ENCODE results near the gene TMEM131L. TPM values are rescaled to one million over a fixed set of nuclear protein-coding genes. Genes with fewer than 3 reads are reported as not detected.
"Not testable (repeated sequence)": the region's sequence is repeated elsewhere in the genome, so short reads cannot be mapped to it uniquely, and the experiment has no call there.

The TMEM131L gene, protein sequence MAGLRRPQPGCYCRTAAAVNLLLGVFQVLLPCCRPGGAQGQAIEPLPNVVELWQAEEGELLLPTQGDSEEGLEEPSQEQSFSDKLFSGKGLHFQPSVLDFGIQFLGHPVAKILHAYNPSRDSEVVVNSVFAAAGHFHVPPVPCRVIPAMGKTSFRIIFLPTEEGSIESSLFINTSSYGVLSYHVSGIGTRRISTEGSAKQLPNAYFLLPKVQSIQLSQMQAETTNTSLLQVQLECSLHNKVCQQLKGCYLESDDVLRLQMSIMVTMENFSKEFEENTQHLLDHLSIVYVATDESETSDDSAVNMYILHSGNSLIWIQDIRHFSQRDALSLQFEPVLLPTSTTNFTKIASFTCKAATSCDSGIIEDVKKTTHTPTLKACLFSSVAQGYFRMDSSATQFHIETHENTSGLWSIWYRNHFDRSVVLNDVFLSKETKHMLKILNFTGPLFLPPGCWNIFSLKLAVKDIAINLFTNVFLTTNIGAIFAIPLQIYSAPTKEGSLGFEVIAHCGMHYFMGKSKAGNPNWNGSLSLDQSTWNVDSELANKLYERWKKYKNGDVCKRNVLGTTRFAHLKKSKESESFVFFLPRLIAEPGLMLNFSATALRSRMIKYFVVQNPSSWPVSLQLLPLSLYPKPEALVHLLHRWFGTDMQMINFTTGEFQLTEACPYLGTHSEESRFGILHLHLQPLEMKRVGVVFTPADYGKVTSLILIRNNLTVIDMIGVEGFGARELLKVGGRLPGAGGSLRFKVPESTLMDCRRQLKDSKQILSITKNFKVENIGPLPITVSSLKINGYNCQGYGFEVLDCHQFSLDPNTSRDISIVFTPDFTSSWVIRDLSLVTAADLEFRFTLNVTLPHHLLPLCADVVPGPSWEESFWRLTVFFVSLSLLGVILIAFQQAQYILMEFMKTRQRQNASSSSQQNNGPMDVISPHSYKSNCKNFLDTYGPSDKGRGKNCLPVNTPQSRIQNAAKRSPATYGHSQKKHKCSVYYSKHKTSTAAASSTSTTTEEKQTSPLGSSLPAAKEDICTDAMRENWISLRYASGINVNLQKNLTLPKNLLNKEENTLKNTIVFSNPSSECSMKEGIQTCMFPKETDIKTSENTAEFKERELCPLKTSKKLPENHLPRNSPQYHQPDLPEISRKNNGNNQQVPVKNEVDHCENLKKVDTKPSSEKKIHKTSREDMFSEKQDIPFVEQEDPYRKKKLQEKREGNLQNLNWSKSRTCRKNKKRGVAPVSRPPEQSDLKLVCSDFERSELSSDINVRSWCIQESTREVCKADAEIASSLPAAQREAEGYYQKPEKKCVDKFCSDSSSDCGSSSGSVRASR (N-terminal part only)
- total RNA-seq (2014; rRNA removed; shearing (Covaris generic)): 55.0 and 61.3 TPM in 2 replicates

DNA sequence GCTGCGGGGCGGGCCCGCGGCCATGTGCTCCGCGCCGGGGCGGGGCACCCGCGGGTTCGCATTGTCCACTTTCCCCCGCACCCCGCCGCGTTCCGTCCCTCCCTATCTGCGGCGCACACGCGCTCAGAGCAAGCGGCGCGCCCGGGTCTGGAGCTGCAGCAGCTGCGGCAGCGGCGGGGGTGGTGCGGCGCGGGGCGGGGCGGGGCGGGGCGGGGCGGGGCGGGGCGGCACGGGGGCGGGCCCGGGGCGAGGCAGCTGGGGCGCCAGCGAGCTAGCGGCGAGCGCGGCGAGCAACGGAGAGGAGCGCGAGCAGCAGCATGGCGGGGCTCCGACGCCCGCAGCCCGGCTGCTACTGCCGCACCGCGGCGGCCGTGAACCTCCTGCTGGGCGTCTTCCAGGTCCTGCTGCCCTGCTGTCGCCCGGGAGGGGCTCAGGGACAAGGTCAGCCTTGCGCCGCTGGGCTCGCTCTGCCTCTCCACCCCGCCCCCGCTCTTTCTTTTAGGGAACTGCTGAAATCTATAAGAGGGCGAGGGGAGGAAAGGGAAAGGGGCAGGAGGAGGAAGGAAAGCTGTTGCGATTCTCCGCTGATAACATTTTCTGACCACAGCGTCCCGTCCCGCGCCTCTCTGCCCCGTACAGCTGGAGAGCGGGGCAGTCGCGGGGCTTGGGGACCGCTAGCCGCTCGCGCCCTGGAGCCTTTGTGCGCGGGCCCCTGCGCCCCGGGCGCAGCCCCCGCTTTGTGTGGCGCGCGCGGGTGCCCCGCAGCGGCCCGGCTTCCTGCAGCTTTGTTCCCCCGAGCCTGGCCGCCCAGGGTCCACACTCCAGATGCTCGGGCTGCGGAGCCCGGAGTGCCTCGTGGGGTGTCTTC is at the start of gene TMEM131L:
Gene TMEM131L (plus strand): TSS at position 280 of the 868 bp plus-strand sequence. CDS start 38 bp downstream, at position 318.
- peak; percentile 76 to 80 for DNase-seq
- peak within 1 kb of the TSS; percentile 98 for H3K4me3 ChIP-seq
- peaks cover 13% of the 10 kb centered on the region for H3K4me1 ChIP-seq
- no peaks in the 10 kb centered on the region for H3K27me3 ChIP-seq
- no peaks in the 10 kb centered on the region for H3K9me3 ChIP-seq (replicated peaks)
- peak within 1 kb of the TSS; percentile 98 for H3K27ac ChIP-seq
- H3K36me3 ChIP-seq: 0 out of 2 replicates have a peak, but pooled peaks cover 6% of the 10 kb centered on the region

DNA sequence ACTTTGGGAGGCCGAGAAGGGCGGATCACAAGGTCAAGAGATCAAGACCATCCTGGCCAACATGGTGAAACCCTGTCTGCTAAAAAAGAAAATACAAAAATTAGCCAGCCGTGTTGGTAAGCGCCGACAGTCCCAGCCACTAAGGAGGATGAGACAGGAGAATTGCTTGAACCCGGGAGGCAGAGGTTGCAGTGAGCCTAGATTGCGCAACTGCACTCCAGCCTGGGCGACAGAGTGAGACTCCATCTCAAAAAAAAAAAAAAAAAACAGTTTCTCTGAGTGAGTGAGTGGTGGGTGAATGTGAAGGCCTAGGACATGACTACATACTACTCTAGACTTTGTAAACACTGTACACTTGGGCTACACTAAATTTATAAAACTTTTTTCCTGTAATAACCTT is 49.7 kb upstream of the TMEM131L start:
- H3K4me3 ChIP-seq; H3K9me3 ChIP-seq (replicated peaks); H3K36me3 ChIP-seq; DNase-seq; H3K4me1 ChIP-seq; H3K27me3 ChIP-seq; H3K27ac ChIP-seq: not testable (repeated sequence)

DNA sequence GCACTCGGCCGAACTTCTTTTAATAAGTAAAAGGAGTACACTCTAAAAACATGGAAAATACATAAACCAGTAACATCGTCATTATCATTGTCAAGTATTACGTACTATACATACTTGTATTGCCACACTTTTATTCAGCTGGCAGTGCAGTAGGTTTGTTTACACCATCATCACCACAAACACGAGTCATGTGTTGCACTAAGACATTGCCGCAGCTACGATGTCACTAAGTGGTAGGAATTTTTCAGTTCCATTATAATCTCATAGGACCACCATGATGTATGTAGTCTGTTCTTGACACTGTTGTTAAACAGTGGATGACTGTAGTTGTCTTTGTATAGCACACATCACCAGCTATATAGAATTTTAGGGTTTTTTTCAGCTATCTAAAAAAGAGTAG is 48.0 kb upstream of the TMEM131L start:
- Histone ChIP-seq H3K27me3 (no peaks in the 10 kb centered on the region), H3K36me3 (no peaks in the 10 kb centered on the region), H3K4me3 (no peak overlapping the region), H3K9me3 (replicated peaks) (no peaks in the 10 kb centered on the region), H3K27ac (no peak overlapping the region), H3K4me1 (0 out of 2 replicates have a peak, but pooled peaks cover 10% of the 10 kb centered on the region)
- no peak for DNase-seq

GRCh38 chr4:153418558-153418957 is 47.6 kb upstream of the TMEM131L start:
- Histone ChIP-seq H3K27ac (no peak overlapping the region), H3K36me3 (no peaks in the 10 kb centered on the region), H3K9me3 (replicated peaks) (no peaks in the 10 kb centered on the region), H3K4me3 (no peak overlapping the region), H3K27me3 (no peaks in the 10 kb centered on the region), H3K4me1 (0 out of 2 replicates have a peak, but pooled peaks cover 10% of the 10 kb centered on the region)
- peak in 1 of 2 experiments; percentile 34 for DNase-seq

GRCh38 chr4:153419029-153419428 is 47.1 kb upstream of the TMEM131L start:
- 0 out of 2 replicates have a peak, but pooled peaks cover 10% of the 10 kb centered on the region for H3K4me1 ChIP-seq
- no peak for DNase-seq
- H3K36me3 ChIP-seq: no peaks in the 10 kb centered on the region
- no peaks in the 10 kb centered on the region for H3K27me3 ChIP-seq
- no peak overlapping the region for H3K4me3 ChIP-seq
- no peaks in the 10 kb centered on the region for H3K9me3 ChIP-seq (replicated peaks)
- H3K27ac ChIP-seq: no peak overlapping the region

DNA sequence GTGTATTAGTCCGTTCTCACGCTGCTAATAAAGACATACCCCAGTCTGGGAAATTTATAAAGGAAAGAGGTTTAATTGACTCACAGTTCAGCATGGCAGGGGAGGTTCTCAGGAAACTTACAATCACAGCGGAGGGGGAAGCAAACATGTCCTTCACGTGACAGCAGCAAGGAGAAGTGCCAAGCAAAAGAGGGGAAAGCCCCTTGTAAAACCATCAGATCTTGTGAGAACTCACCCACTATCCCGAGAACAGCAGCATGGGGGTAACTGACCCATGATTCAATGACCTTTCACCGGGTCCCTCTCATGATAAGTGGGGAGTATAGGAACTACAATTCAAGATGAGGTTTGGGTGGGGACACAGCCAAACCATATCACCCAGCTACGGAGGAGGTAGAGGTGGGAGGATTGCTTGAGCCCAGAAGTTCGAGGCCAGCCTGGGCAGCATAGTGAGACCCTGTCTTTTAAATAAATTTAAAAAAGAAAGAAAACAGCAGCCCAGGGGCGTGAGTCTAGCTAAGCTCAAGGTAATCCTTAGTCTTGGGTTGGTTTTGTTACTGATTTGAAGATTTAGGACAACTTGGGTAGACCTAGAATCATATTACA is 46.4 kb upstream of the TMEM131L start:
- DNase-seq: no peak
- H3K36me3 ChIP-seq: no peaks in the 10 kb centered on the region
- H3K27me3 ChIP-seq: no peaks in the 10 kb centered on the region
- H3K9me3 ChIP-seq (replicated peaks): no peaks in the 10 kb centered on the region
- H3K4me3 ChIP-seq: no peak overlapping the region
- 0 out of 2 replicates have a peak, but pooled peaks cover 10% of the 10 kb centered on the region for H3K4me1 ChIP-seq
- H3K27ac ChIP-seq: no peak overlapping the region

GRCh38 chr4:153420361-153420760 is 45.8 kb upstream of the TMEM131L start:
- DNase-seq: no peak

DNA sequence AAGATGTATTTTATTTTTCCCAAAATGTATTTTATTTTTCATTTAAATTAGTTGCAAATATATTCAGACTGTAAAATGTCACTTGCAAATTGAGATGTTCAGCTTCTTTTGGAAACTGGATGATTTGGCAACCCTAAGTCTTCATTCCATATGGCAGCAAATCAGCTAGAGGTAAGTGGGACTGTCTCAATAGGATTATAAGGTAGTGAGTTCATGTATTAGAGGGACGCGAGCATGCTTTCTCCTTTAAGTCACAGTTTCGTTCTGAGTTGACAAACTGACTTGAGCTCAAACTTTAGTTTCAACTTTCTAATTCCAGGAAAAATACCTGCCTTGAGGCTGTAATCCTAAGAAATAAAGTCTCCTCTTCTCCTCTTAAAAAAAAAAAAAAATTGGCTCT is 44.2 kb upstream of the TMEM131L start:
- Histone ChIP-seq H3K9me3 (replicated peaks) (no peaks in the 10 kb centered on the region), H3K4me3 (no peak overlapping the region), H3K27ac (no peak overlapping the region), H3K4me1 (0 out of 2 replicates have a peak, but pooled peaks cover 10% of the 10 kb centered on the region), H3K36me3 (no peaks in the 10 kb centered on the region), H3K27me3 (no peaks in the 10 kb centered on the region)
- no peak for DNase-seq

More at GRCh38 chr4:153420361-153420760, 45.8 kb upstream of the TMEM131L start:
- Histone ChIP-seq H3K36me3 (no peaks in the 10 kb centered on the region), H3K4me3 (no peak overlapping the region), H3K27ac (no peak overlapping the region), H3K9me3 (replicated peaks) (no peaks in the 10 kb centered on the region), H3K27me3 (no peaks in the 10 kb centered on the region), H3K4me1 (0 out of 2 replicates have a peak, but pooled peaks cover 10% of the 10 kb centered on the region)

- Histone ChIP-seq H3K27me3 (no peaks in the 10 kb centered on the region), H3K9me3 (replicated peaks) (no peaks in the 10 kb centered on the region), H3K36me3 (no peaks in the 10 kb centered on the region), H3K4me3 (no peak overlapping the region), H3K4me1 (no peaks in the 10 kb centered on the region), H3K27ac (no peak overlapping the region)
- no peak for DNase-seq
These were observed 39.8 kb upstream of the TMEM131L start for GRCh38 chr4:153426207-153426885.

GRCh38 chr4:153427363-153428071 is 38.6 kb upstream of the TMEM131L start:
- Histone ChIP-seq H3K27me3 (no peaks in the 10 kb centered on the region), H3K9me3 (replicated peaks) (no peaks in the 10 kb centered on the region), H3K4me1 (no peaks in the 10 kb centered on the region), H3K4me3 (no peak overlapping the region), H3K27ac (no peak overlapping the region), H3K36me3 (no peaks in the 10 kb centered on the region)
- no peak for DNase-seq

GRCh38 chr4:153428941-153429475 is 37.2 kb upstream of the TMEM131L start:
- H3K27ac ChIP-seq: no peak overlapping the region
- no peak for DNase-seq

More at GRCh38 chr4:153428941-153429475, 37.2 kb upstream of the TMEM131L start:
- Histone ChIP-seq H3K9me3 (replicated peaks) (no peaks in the 10 kb centered on the region), H3K4me1 (no peaks in the 10 kb centered on the region), H3K4me3 (no peak overlapping the region), H3K27me3 (no peaks in the 10 kb centered on the region), H3K36me3 (no peaks in the 10 kb centered on the region)

All from SJCRH30 (cell line).